Glomerular visceral epithelial cell (primary cell): ENCODE measurements around the gene LTBP2.

ENCODE experiments used
- DNase-seq: peaks from one replicate; pipeline ENCODE4 v3.0.0-alpha.2; 2016; ENCODE audit errors: extremely low spot score

Gene LTBP2

DNA sequence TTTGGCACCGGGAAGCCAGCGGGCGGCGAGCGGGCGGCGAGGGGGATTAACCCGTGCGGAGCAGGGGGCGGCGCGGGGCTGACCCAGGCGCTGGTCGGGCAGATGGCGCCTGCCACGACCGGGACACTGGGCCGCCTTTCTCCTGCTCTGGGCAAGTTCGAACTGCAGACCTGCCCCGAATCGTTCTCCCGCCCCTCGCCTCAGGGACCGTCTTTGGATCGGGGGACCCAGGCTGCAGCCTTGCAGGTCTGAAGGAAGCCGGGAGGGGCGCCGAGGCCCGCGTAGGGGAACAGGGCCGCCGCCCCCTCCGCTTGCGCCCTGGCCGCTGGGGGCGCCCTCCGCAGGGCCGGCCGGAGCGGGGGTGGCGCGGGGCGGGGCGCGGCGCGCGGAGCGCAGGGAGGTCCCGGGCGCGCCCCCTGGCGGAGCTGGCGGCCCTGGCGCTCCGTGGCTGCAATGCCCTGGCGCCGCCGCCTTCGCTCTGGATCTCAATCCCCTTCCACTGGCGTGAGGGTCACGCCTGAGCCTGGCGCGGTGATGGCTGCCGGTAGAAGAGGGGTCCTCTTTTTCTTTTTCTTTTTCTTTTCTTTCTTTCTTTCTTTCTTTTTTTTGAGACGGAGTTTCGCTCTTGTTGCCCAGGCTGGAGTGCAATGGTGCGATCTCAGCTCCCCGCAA, 449 bp upstream of the LTBP2 start:
- peak; percentile 89 for DNase-seq

DNA sequence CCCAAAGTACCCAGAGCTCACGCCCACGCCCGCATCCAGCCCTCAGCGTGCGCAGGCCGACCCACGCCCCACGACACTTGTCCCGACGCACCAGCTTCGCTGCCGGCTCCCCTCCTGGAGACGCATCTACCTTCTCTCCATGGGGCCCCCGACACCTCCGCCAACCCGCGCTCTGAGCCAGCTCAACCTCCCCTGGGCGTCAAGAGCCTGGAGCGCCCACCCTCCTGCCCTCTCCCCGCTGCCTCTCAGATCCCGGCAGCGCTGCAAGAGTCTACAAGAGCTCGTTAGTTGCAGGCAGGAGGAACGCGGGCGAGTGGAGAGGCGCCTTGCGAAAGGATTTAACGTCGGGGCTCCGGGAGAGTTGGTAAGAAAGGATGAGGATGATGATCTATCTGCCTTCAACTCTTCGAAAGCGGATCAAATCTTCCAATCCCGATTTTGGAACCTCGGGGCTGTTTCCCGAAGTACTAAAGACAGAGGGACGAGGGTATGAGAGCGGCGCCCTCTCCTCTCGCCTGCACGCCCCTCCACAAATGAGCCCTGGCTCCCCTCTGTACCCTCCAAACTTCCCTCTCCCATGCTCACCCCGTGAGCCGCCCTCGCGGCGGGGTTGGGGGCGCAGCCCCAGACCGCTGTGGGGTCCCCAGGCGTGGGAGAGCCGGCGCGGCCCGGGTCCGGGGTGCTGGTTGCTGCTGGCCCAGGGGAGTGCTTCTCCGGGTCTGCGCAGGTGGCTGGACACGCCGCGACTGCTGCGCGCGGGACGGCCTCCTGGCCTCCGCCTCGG, 979 bp downstream of the LTBP2 start:
- no peak for DNase-seq

DNA sequence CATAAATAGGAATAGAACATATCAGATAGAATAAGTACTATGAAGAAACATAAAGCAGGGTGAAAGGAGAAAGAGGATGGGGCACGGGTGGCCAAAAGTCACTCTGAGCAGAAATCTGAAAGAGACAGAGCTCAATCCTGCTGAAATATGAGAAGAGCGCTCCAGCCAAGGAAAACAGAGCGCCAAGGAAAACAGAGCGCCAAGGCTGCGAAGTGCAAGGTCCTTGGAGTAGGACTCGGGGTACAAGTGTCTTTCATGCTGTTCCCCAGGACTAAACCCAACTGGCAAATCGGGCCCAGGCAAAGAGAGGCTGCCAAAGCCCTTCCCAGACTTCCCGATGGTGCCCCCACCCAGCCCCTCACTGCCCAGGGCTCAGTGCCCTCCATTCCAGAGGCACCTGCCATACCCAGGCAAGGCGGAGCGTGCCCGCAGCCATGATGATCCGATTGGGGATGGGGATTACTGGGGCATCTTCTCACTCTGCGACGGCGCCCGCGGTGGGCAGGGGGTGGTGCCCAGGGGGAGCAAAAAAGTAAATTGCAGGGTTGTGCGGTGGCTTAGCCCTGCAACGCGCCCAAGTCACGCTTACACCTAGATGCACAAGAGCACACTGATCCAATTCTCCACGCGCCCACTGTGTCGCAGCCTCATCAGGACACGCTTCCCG, 1.7 kb downstream of the LTBP2 start:
- DNase-seq = no peak

- DNase-seq = no peak
These were observed 2.3 kb downstream of the LTBP2 start for GRCh38 chr14:74609721-74610120.

DNA sequence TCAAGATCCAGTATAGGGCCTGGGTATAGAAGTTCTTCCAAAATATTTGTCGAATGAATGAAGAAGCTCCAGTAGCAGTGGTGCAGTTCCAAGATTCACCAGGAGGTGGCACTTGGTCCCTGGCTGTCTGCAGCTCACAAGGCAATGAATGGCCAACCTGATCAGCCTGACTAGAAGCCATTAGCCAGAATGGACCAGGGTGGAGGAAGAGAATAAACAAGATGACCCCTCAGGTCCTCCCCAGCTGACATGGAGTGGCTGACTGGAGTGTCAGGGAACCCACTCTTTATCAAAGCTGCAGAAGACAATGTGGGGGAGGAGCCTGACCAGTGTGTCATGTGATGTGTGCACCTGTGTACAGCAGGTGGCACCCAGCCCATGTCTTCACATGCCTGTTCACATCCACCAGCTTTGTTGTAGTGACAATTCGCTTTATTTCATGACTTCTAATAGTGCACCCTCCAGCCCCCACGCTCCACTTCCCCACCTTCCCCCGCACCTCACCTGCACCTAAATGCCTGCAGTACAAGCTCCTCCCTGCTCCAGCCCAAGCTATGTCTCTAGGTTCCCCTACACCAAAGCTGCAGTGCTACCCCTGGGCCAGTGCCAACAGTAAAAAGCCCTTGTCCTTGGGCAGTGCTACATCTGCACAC, 3.0 kb downstream of the LTBP2 start:
- DNase-seq = peak; percentile 87

GRCh38 chr14:74606727-74607126, 5.3 kb downstream of the LTBP2 start:
- no peak for DNase-seq

- no peak for DNase-seq
These were observed 6.4 kb downstream of the LTBP2 start for GRCh38 chr14:74605531-74606223.

GRCh38 chr14:74604911-74605310, 7.1 kb downstream of the LTBP2 start:
- no peak for DNase-seq

DNA sequence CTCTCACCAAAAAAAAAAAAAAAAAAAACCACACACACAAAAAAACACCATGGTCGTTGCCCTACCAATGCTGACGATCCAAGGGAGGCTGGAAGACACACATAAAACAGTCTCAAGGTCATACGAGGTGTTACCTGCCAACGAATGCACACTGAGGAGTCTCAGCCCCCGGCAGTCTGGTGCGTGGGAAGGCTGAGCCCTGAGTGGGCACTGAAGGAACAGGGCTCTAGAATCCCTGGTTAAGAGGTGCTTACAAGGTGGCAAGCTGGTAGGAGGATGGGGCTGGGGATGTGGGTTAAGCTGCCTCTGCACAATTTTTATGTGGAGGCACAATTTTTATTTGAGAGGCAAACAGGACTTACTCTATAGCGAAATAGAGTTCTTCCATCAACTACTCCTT, 7.9 kb downstream of the LTBP2 start:
- DNase-seq = no peak

DNA sequence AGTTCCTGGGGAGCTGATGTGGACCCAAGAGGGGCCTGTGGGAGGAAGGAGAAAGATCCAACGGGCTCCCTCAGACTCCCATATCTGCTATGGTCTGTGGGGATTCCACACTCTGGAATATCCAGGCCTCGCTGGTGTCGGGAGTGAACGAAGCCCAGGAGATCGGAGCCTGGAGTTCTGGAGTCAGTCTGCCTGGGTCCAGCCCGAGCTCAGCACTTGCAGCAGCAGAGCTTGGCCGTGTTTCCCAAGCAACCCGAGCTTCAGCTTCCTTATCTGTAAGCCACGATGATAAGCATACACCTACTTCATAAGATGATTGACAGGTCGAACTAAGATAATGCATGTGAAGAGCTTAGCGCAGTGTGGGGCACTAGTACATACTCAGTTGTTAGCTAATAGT, 10.1 kb downstream of the LTBP2 start:
- no peak for DNase-seq

GRCh38 chr14:74599946-74600345, 12.1 kb downstream of the LTBP2 start:
- no peak for DNase-seq

DNA sequence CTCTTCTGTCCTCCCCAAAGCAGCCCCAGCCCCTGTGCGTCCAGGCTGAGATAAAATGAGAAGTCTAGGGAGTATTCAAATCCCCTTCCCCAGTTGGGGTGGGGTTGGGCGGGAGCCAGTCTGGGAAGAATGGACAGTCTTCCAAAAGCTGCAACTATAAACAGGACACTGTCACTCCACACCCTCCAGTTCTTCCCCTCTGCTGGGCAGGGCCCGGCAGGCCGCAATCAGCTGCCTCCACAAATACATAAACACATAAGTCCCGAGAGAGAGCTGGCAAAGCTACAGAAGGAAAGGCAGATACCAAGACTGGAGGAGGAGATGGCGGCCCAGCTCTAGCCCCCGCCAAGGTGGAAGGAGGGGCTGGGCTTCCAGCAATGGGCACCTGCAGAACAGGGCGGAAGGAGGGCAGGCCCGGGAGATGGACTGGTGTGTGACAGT, 12.7 kb downstream of the LTBP2 start:
- DNase-seq = no peak

GRCh38 chr14:74596741-74597450, 15.1 kb downstream of the LTBP2 start:
- DNase-seq = no peak

DNA sequence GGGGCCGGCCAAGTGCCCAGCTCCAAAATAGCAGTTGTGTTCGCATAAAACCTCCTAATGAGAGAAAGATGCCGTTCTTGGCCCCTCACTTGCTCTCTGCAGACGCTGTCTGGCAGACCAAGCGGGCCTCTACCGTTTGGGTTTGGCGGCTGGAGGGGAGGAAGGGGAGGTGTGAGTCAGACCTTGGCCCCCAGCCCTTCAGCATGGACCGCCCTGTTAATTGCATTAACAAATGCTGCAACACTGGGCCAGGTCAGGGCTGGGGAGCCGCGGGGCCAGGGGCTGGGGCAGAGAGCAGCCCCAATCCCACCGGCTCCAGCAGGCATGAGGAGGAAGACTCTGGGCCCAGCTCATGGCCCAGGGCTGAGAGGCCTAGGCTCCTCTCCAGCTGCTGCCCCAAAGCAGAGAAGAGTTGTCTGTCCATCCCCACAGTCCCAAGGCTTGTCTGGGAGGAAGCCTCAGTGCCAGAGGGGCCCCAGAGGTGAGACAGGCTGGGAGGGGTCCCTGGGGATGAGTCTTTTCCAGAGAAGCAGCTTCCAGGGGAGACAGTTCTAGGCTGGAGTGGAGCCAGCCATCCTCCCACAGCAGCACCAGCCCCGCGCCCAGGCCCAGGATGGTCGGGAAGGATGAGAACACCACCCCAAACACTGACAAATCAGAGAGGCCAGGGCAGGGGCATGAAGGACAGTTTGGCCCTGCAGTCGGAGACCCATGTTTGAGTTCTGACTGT, 16.9 kb downstream of the LTBP2 start:
- no peak for DNase-seq

GRCh38 chr14:74594606-74595005, 17.4 kb downstream of the LTBP2 start:
- no peak for DNase-seq

- DNase-seq = no peak
These were observed 18.0 kb downstream of the LTBP2 start for GRCh38 chr14:74594029-74594428.

DNA sequence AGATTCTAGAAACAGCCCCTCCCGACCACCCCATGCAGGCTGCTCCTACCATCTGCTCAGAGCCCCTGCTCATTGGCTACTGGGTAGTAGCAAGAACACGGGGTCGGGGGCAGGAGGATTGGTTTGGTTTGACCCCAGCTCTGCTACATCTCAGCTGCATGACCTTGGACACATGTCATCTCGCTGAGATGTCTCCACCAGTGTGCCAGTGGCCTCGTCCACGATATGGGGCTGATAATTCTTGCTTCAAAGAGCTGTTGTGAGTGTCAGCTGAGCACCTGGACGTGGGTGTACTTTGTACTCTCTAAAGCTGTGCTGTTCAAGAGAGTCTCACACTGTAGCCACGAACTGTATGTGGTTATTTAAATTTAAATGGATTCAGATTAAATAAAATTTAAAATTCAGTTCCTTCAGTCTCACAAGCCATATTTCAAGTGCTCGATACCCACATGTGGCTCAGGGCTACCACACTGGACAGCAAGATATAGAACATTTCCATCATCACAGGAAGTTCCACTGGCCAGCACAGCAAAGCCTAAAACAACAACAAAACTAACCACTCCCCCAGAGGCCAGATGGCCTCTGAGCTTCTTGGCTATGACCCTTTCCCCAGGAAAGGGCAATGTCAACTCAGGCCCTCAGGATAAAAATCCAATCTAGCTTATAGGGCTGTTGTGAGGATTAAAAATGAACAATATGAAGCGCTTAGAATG, 18.6 kb downstream of the LTBP2 start:
- DNase-seq = no peak

DNA sequence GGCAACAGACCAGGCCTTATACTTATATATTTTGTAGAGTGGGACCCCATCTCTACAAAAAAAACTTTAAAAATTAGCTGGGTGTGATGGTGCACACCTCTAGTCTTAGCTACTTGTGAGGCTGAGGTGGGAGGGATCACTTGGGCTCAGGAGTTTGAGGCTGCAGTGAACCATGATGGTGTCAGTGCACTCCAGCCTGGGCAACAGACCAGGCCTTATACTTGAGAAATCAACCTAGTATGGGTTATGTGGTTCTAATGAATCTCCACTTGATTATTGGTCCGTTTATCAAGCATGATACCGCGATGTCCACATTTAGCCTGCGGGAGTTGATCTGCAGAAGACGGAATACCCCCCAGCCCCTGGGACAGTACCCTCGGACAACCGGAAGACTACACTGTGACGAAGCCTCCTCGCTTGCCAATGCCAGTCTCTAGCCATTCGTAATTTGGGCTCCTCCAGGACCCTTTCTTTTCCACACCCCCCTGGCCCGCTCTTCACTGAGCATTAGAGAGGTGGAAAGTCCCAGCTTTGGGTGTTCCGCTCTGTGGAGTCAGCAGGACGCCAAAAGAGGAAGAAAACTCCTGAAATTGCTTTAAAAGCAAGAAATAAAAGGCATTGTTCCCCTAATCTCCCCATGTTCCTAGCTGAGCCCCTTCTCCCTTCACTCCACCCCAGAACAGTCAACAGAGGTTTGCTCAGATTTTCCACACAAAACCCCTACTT, 19.4 kb downstream of the LTBP2 start:
- DNase-seq = no peak

DNA sequence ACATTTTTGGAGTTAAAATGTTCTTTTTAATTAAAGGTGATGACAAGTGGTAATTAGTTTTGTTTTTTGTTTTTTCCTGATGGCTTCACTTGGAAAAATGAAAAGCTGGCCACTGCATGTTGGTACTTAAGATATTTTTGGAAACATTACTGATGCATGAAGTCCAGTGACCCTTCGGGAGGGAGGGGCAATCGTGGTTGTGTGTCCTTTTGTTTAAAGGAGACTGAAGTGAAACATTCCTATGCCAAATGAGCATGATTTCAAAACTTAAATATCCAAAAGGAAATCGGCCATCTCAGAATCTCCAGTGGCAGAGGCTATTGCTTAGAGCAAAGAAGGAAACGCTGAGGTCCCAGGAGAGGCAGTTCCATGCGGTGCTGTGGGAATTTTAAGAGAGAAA, 20.1 kb downstream of the LTBP2 start:
- no peak for DNase-seq
